ENCODE measurements around the gene HDAC4. TPM values are rescaled to one million over a fixed set of nuclear protein-coding genes. Genes with fewer than 3 reads are reported as not detected.

HDAC4 gene
- total and polyA plus RNA-seq, 8 donors = 1.7 to 98.8 (median 24.5) TPM

- Histone ChIP-seq H3K9me3 (no peaks in the 10 kb centered on the region), H3K27ac (peak overlapping the region in 4 of 5 donors; percentile 81 to 88 (median 86)), H3K4me1 (peaks cover 56 to 92% (median 76%) of the 10 kb centered on the region in 4 donors), H3K27me3 (no peaks in the 10 kb centered on the region), H3K4me3 (peak overlapping the region in 1 of 4 donors; percentile 14), H3K36me3 (no peaks in the 10 kb centered on the region)
- WGBS, 5 donors = 16 to 30% (median 28%) methylated on average over 6 of the region's 6 CpGs
- peak; percentile 64 to 83 for DNase-seq
- intact Hi-C loops (cut with DNase I; ENCODE audit: low total_unique reads) = no loop called here
- TF ChIP-seq, protein P1, sequence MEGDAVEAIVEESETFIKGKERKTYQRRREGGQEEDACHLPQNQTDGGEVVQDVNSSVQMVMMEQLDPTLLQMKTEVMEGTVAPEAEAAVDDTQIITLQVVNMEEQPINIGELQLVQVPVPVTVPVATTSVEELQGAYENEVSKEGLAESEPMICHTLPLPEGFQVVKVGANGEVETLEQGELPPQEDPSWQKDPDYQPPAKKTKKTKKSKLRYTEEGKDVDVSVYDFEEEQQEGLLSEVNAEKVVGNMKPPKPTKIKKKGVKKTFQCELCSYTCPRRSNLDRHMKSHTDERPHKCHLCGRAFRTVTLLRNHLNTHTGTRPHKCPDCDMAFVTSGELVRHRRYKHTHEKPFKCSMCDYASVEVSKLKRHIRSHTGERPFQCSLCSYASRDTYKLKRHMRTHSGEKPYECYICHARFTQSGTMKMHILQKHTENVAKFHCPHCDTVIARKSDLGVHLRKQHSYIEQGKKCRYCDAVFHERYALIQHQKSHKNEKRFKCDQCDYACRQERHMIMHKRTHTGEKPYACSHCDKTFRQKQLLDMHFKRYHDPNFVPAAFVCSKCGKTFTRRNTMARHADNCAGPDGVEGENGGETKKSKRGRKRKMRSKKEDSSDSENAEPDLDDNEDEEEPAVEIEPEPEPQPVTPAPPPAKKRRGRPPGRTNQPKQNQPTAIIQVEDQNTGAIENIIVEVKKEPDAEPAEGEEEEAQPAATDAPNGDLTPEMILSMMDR (IDR thresholded peaks at IDR 0.05) = no peak
- TF ChIP-seq POLR2AphosphoS5 (IDR thresholded peaks at IDR 0.05) (peak in 2 of 3 donors; percentile 54 to 77), POLR2A (IDR thresholded peaks at IDR 0.05) (no peak), EP300 (IDR thresholded peaks at IDR 0.05) (no peak)
Measured at GRCh38 chr2:239268082-239268481, 132.7 kb downstream of the HDAC4 start.

DNA sequence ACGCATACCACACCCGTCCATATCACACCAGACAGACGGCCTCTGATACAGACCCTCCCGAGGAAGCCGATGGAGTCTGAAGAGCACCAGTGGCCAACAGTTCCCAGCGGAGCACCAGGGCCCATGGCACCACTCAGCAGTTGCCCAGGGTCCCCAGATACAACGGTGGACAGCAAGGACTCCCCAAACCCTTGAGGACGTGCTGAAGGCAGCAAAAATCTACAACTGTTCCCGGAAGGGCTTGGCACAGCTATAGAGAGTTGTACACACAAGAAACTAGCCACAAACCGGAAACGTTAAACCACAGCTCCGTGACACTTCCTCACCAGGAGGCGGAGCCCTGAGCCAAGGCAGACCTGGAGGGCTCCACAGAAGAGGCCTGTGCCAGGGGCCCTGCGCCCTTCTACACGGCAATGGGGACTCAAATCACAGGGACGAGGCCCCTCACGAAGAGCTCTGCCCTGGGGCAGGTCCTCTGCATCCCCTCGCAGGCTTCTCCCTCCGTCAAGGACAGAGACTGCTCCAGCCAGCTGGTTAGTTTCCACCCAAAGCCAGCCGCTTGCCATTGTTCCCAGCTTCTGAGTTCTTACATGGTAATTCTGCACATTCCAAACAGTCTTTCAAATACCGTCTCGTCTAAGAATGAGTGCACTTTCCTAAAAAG is 133.4 kb downstream of the HDAC4 start:
- Histone ChIP-seq H3K27ac (peak overlapping the region; percentile 52 to 88 (median 83)), H3K9me3 (no peaks in the 10 kb centered on the region), H3K36me3 (no peaks in the 10 kb centered on the region), H3K27me3 (no peaks in the 10 kb centered on the region), H3K4me1 (peaks cover 56 to 95% (median 72%) of the 10 kb centered on the region in 4 donors), H3K4me3 (peak overlapping the region in 3 of 4 donors; percentile 21 to 30 (median 26))
- 34 to 50% (median 41%) methylated on average over 18 to 22 of the region's 22 CpGs for WGBS, 5 donors
- intact Hi-C loops (cut with DNase I; ENCODE audit: low total_unique reads) = no loop called here
- TF ChIP-seq, protein P1 (IDR thresholded peaks at IDR 0.05) = peak in 2 of 7 experiments; percentile 19 to 42
- TF ChIP-seq POLR2AphosphoS5 (IDR thresholded peaks at IDR 0.05) = peak in 2 of 3 donors; percentile 78 to 79
- TF ChIP-seq EP300 (IDR thresholded peaks at IDR 0.05) = peak; percentile 3
- TF ChIP-seq POLR2A (IDR thresholded peaks at IDR 0.05) = no peak
- DNase-seq = peak; percentile 80 to 89

DNA sequence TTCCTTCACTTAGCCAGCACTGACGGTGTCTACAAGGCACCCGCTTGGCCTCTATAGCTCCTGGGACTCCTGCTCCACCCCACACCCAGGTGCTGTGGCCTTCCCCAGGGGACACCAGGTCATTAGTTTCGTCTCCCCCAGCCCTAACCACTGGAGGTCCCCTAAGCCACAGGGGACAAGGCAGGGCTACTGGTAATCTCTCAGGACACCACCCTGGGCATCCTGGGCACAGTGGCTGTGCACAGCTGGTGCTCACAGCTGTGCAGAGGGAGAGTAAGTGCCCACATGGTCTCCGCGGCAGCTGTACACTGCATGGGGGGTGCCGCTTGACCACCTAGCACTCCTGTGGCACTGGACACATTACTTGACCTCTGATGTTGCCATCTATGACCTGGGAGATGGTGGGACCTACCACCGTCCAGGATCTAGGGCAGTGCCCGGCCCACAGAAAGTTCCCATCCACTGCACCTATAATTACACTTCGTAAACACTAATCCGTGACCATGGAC is 134.0 kb downstream of the HDAC4 start:
- Histone ChIP-seq H3K27ac (peak overlapping the region; percentile 52 to 88 (median 83)), H3K36me3 (no peaks in the 10 kb centered on the region), H3K9me3 (no peaks in the 10 kb centered on the region), H3K27me3 (no peaks in the 10 kb centered on the region), H3K4me1 (peaks cover 56 to 95% (median 70%) of the 10 kb centered on the region in 4 donors), H3K4me3 (peak overlapping the region in 3 of 4 donors; percentile 21 to 30 (median 26))
- intact Hi-C loops (cut with DNase I; ENCODE audit: low total_unique reads) = no loop called here
- TF ChIP-seq POLR2AphosphoS5 (IDR thresholded peaks at IDR 0.05) (no peak), POLR2A (IDR thresholded peaks at IDR 0.05) (no peak), EP300 (IDR thresholded peaks at IDR 0.05) (no peak)
- TF ChIP-seq, protein P1 (IDR thresholded peaks at IDR 0.05) = no peak
- DNase-seq = peak in 1 of 2 donors; percentile 22
- WGBS, 5 donors = 71 to 80% (median 79%) methylated on average over 7 to 10 of the region's 10 CpGs

DNA sequence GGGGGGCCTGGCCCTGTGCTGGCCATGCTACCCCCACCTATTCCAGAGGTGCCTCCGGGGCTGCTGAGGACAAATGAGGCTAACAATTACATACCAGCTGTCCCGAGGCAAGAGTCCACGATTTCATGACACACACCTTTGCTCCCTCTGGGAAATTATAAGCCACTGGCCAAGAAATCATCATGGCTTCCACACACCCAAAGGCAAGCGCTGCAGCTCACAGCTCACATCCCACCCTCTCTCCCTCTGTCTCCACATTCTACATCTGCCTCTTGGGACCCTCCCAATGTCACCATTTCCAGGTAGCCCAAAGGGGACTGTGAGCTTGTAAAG is 134.4 kb downstream of the HDAC4 start:
- peak in 1 of 2 donors; percentile 24 for DNase-seq
- H3K4me1 ChIP-seq = peaks cover 57 to 95% (median 70%) of the 10 kb centered on the region in 4 donors
- TF ChIP-seq POLR2A (IDR thresholded peaks at IDR 0.05) = no peak
- no peak for TF ChIP-seq POLR2AphosphoS5 (IDR thresholded peaks at IDR 0.05)
- no peak for TF ChIP-seq EP300 (IDR thresholded peaks at IDR 0.05)
- TF ChIP-seq, protein P1 (IDR thresholded peaks at IDR 0.05) = no peak
- peak overlapping the region in 4 of 5 donors; percentile 81 to 88 (median 86) for H3K27ac ChIP-seq
- H3K9me3 ChIP-seq = no peaks in the 10 kb centered on the region
- H3K36me3 ChIP-seq = no peaks in the 10 kb centered on the region
- intact Hi-C loops (cut with DNase I; ENCODE audit: low total_unique reads) = no loop called here
- H3K27me3 ChIP-seq = no peaks in the 10 kb centered on the region
- peak overlapping the region in 3 of 4 donors; percentile 21 to 30 (median 26) for H3K4me3 ChIP-seq
- 88 to 98% (median 92%) methylated on average over 4 of the region's 4 CpGs for WGBS, 5 donors

Data from stomach (tissue), 9 donors.